SK-N-SH treated with all-trans-retinoic acid at 6 μM for 48 hours (cell line): ENCODE measurements around the gene C17orf113.

Experiments used
- ATAC-seq: fragments of 200-7000 bp; cut with Tn5 transposase; 3 replicates; pipeline ENCODE4 v1.9.1; 2020; ENCODE audit warnings: mild to moderate bottlenecking, moderate library complexity
- ARNTL ChIP-seq: fragments of 450-650 bp; formaldehyde crosslinking; IDR thresholded peaks from 2 replicates; pipeline ENCODE4 v1.5.0; 2020; ENCODE audit warnings: low read depth, mild to moderate bottlenecking, moderate library complexity, borderline replicate concordance
- BACH2 ChIP-seq: fragments of 250-450 bp; sonication (Bioruptor Pico); IDR thresholded peaks from 2 replicates; pipeline ENCODE4 v1.9.0; 2021; ENCODE audit warnings: mild to moderate bottlenecking, borderline replicate concordance
- CSDC2 ChIP-seq: fragments of 250-450 bp; sonication (Bioruptor Pico); IDR thresholded peaks from 2 replicates; pipeline ENCODE4 v1.5.0; 2020; ENCODE audit warnings: mild to moderate bottlenecking, moderate library complexity
- CSRNP3 ChIP-seq: fragments of 250-450 bp; sonication (Bioruptor Pico); IDR thresholded peaks from 2 replicates; pipeline ENCODE4 v1.5.1; 2021; ENCODE audit warnings: mild to moderate bottlenecking, moderate library complexity
- ESRRG ChIP-seq: fragments of 250-450 bp; sonication (Bioruptor Pico); IDR thresholded peaks from 2 replicates; pipeline ENCODE4 v1.6.1; 2021; ENCODE audit warnings: mild to moderate bottlenecking
- GLIS3 ChIP-seq: fragments of 250-450 bp; sonication (Bioruptor Pico); IDR thresholded peaks from 2 replicates; pipeline ENCODE4 v1.5.0; 2020; ENCODE audit warnings: mild to moderate bottlenecking, moderate library complexity
- OSR1 ChIP-seq: fragments of 250-450 bp; sonication (Bioruptor Pico); IDR thresholded peaks from 2 replicates; pipeline ENCODE4 v1.8.0; 2022; ENCODE audit warnings: moderate library complexity, mild to moderate bottlenecking, inconsistent platforms
- PATZ1 ChIP-seq: fragments of 250-450 bp; sonication (Bioruptor Pico); IDR thresholded peaks from 2 replicates; pipeline ENCODE4 v1.8.0; 2020; ENCODE audit warnings: mild to moderate bottlenecking, moderate library complexity, borderline replicate concordance
- POU6F1 ChIP-seq: fragments of 250-450 bp; sonication (Bioruptor Pico); IDR thresholded peaks from 2 replicates; pipeline ENCODE4 v1.8.0; 2021; ENCODE audit warnings: low read depth, mild to moderate bottlenecking, moderate library complexity, borderline replicate concordance
- PPARA ChIP-seq: fragments of 250-450 bp; sonication (Bioruptor Pico); IDR thresholded peaks from 2 replicates; pipeline ENCODE4 v1.5.0; 2020; ENCODE audit warnings: mild to moderate bottlenecking, borderline replicate concordance
- RARB ChIP-seq: fragments of 250-450 bp; sonication (Bioruptor Pico); IDR thresholded peaks from 2 replicates; pipeline ENCODE4 v1.8.0; 2021; ENCODE audit warnings: mild to moderate bottlenecking, moderate library complexity
- SNAI2 ChIP-seq: fragments of 250-450 bp; sonication (Bioruptor Pico); IDR thresholded peaks from 2 replicates; pipeline ENCODE4 v1.5.0; 2020; ENCODE audit warnings: mild to moderate bottlenecking, moderate library complexity
- TCF4 ChIP-seq: fragments of 250-450 bp; sonication (Bioruptor Pico); IDR thresholded peaks from 2 replicates; pipeline ENCODE4 v1.8.0; 2021; ENCODE audit warnings: mild to moderate bottlenecking, moderate library complexity, borderline replicate concordance
- TSHZ2 ChIP-seq: fragments of 250-450 bp; sonication (Bioruptor Pico); IDR thresholded peaks from 2 replicates; pipeline ENCODE4 v1.5.0; 2020; ENCODE audit warnings: mild to moderate bottlenecking, moderate library complexity
- ZC3H10 ChIP-seq: fragments of 250-450 bp; sonication (Bioruptor Pico); IDR thresholded peaks from 2 replicates; pipeline ENCODE4 v1.5.1; 2021; ENCODE audit warnings: mild to moderate bottlenecking, moderate library complexity
- ZFP3 ChIP-seq: fragments of 250-450 bp; sonication (Bioruptor Pico); IDR thresholded peaks from 2 replicates; pipeline ENCODE4 v1.5.0; 2020; ENCODE audit warnings: mild to moderate bottlenecking, moderate library complexity
- ZFP30 ChIP-seq: fragments of 450-650 bp; formaldehyde crosslinking; IDR thresholded peaks from 2 replicates; pipeline ENCODE4 v1.5.0; 2022; ENCODE audit warnings: mild to moderate bottlenecking, moderate library complexity
- ZNF565 ChIP-seq: fragments of 450-650 bp; formaldehyde crosslinking; conservative IDR thresholded peaks from 2 replicates; pipeline ENCODE4 v1.5.0; 2020; ENCODE audit warnings: low read depth, mild to moderate bottlenecking, moderate library complexity
- ZNF70 ChIP-seq: fragments of 450-650 bp; formaldehyde crosslinking; IDR thresholded peaks from 2 replicates; pipeline ENCODE4 v1.5.0; 2020; ENCODE audit warnings: mild to moderate bottlenecking, moderate library complexity

Gene C17orf113

GRCh38 chr17:42027961-42028790 lies 22.2 kb downstream of the C17orf113 start:
- TF ChIP-seq GLIS3 (CRISPR knock-in tag): no peak
- TF ChIP-seq BACH2: no peak
- TF ChIP-seq CSRNP3 (CRISPR knock-in tag): no peak
- no peak for TF ChIP-seq ARNTL (CRISPR knock-in tag)
- no peak for TF ChIP-seq ZNF565
- TF ChIP-seq ZFP30 (CRISPR knock-in tag): no peak
- ATAC-seq: no peak

- ATAC-seq: no peak
- TF ChIP-seq ZNF70 (CRISPR knock-in tag) (no peak), CSDC2 (no peak), PPARA (CRISPR knock-in tag) (no peak), PATZ1 (CRISPR knock-in tag) (no peak), OSR1 (CRISPR knock-in tag) (no peak), BACH2 (no peak), TSHZ2 (CRISPR knock-in tag) (no peak)
- TF ChIP-seq, all 23 proteins: peak for 0
These were observed 22.9 kb downstream of the C17orf113 start for GRCh38 chr17:42027590-42027889.

- no peak for ATAC-seq
- TF ChIP-seq BACH2: no peak
- no peak for TF ChIP-seq ESRRG
- no peak for TF ChIP-seq ZNF70 (CRISPR knock-in tag)
- no peak for TF ChIP-seq CSRNP3 (CRISPR knock-in tag)
- no peak for TF ChIP-seq ARNTL (CRISPR knock-in tag)
- TF ChIP-seq TCF4: no peak
- no peak for TF ChIP-seq ZNF565
- TF ChIP-seq ZC3H10 (CRISPR knock-in tag): no peak
- TF ChIP-seq RARB (CRISPR knock-in tag): no peak
- no peak for TF ChIP-seq TSHZ2 (CRISPR knock-in tag)
- TF ChIP-seq CSDC2: no peak
- no peak for TF ChIP-seq ZFP3 (CRISPR knock-in tag)
- no peak for TF ChIP-seq POU6F1 (CRISPR knock-in tag)
- no peak for TF ChIP-seq PPARA (CRISPR knock-in tag)
- no peak for TF ChIP-seq SNAI2
These were observed 23.4 kb downstream of the C17orf113 start for GRCh38 chr17:42026857-42027589.
